DND-41 (cell line): ENCODE results near the gene ANXA2.

ENCODE experiments used
- ATAC-seq: fragments of 200-7000 bp; cut with Tn5 transposase; 3 replicates; pipeline ENCODE4 v1.9.1; 2021; ENCODE audit warnings: low read depth; ENCODE audit not compliant: insufficient read depth
- DNase-seq: peaks from one replicate; pipeline ENCODE4 v3.0.0-alpha.2; 2020
- H2AFZ ChIP-seq: 2 replicates; pipeline ENCODE4 v1.6.0; 2012; ENCODE audit warnings: low read depth, low read length
- H3K27ac ChIP-seq: 2 replicates; pipeline ENCODE4 v1.5.1; 2012; ENCODE audit warnings: low read length, inconsistent platforms
- H3K27me3 ChIP-seq: fragments of 200-600 bp; sonication (generic); 2 replicates; pipeline ENCODE4 v1.6.0; 2012; ENCODE audit warnings: low read length, mild to moderate bottlenecking, inconsistent platforms; ENCODE audit not compliant: insufficient read depth, poor library complexity
- H3K36me3 ChIP-seq: 2 replicates; pipeline ENCODE4 v1.5.1; 2012; ENCODE audit warnings: low read length, inconsistent platforms; ENCODE audit not compliant: insufficient read depth
- H3K4me1 ChIP-seq: 2 replicates; pipeline ENCODE4 v1.5.1; 2012; ENCODE audit warnings: mild to moderate bottlenecking, low read length; ENCODE audit not compliant: insufficient read depth
- H3K4me2 ChIP-seq: 2 replicates; pipeline ENCODE4 v1.6.0; 2012; ENCODE audit warnings: mild to moderate bottlenecking, moderate library complexity, low read length, inconsistent platforms; ENCODE audit not compliant: insufficient read depth
- H3K4me3 ChIP-seq, 2 experiments: fragments of 200-600 bp in 1 of 2; shearing (Covaris generic) in 1 of 2; 2 replicates each; pipeline ENCODE4 v1.5.1; 2012 to 2016; ENCODE audit warnings: inconsistent platforms in 2 of 2, low read length in 2 of 2, mild to moderate bottlenecking in 2 of 2, low read depth in 1 of 2, moderate library complexity in 1 of 2
- H3K79me2 ChIP-seq: 2 replicates; pipeline ENCODE4 v1.6.0; 2012; ENCODE audit warnings: low read length, inconsistent platforms; ENCODE audit not compliant: insufficient read depth
- H3K9ac ChIP-seq: 2 replicates; pipeline ENCODE4 v1.6.0; 2012; ENCODE audit warnings: low read depth, mild to moderate bottlenecking, inconsistent platforms, low read length, moderate library complexity
- H3K9me3 ChIP-seq: 2 replicates; pipeline ENCODE4 v1.5.1; 2012; ENCODE audit warnings: low read length, moderate library complexity, mild to moderate bottlenecking, inconsistent platforms; ENCODE audit not compliant: insufficient read depth, severe bottlenecking
- H4K20me1 ChIP-seq: 2 replicates; pipeline ENCODE4 v1.6.0; 2012; ENCODE audit warnings: low read length; ENCODE audit not compliant: insufficient read depth
- EZH2 ChIP-seq: IDR thresholded peaks from 3 replicates; pipeline ENCODE4 v1.6.1; 2012; ENCODE audit warnings: borderline replicate concordance, low read depth, mild to moderate bottlenecking, moderate library complexity, low read length, inconsistent platforms; ENCODE audit not compliant: severe bottlenecking
- TF ChIP-seq, protein P1 (sequence below): IDR thresholded peaks from 2 replicates; pipeline ENCODE4 v1.5.1; 2012; ENCODE audit warnings: borderline replicate concordance, low read length, moderate library complexity, mild to moderate bottlenecking; ENCODE audit not compliant: poor library complexity, severe bottlenecking; ENCODE audit errors: extremely low read depth

ANXA2 gene

DNA sequence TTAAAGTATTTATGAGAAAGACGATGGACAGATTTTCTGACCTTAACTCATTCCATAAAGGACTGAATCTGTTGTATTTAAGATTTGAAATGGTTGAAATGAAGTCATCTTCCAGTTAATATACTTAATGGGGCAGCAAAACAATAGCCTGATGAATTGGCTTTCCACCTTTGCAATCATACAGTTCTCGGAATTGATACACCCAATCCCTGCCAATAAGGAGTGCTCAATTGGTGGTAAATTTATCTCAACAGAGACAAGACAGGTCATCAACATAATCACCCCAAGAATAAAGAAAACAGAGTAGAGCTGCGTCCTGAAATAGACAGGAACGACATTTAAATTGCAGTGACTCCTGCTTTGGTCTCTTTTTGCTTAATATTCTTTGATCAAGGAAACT is 11.2 kb downstream of the ANXA2 start:
- no peak overlapping the region for H2AFZ ChIP-seq
- no peak overlapping the region for H3K4me3 ChIP-seq
- no peaks in the 10 kb centered on the region for H3K36me3 ChIP-seq
- no peaks in the 10 kb centered on the region for H4K20me1 ChIP-seq
- ATAC-seq (no peak), DNase-seq (no peak)
- H3K9ac ChIP-seq = no peak overlapping the region
- H3K9me3 ChIP-seq = no peaks in the 10 kb centered on the region
- H3K4me1 ChIP-seq = peaks cover 14% of the 10 kb centered on the region
- TF ChIP-seq EZH2 = no peak
- TF ChIP-seq, protein P1, sequence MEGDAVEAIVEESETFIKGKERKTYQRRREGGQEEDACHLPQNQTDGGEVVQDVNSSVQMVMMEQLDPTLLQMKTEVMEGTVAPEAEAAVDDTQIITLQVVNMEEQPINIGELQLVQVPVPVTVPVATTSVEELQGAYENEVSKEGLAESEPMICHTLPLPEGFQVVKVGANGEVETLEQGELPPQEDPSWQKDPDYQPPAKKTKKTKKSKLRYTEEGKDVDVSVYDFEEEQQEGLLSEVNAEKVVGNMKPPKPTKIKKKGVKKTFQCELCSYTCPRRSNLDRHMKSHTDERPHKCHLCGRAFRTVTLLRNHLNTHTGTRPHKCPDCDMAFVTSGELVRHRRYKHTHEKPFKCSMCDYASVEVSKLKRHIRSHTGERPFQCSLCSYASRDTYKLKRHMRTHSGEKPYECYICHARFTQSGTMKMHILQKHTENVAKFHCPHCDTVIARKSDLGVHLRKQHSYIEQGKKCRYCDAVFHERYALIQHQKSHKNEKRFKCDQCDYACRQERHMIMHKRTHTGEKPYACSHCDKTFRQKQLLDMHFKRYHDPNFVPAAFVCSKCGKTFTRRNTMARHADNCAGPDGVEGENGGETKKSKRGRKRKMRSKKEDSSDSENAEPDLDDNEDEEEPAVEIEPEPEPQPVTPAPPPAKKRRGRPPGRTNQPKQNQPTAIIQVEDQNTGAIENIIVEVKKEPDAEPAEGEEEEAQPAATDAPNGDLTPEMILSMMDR = no peak
- no peak overlapping the region for H3K27ac ChIP-seq
- H3K27me3 ChIP-seq = peaks cover 5% of the 10 kb centered on the region
- H3K79me2 ChIP-seq = no peaks in the 10 kb centered on the region
- H3K4me2 ChIP-seq = no peak overlapping the region

DNA sequence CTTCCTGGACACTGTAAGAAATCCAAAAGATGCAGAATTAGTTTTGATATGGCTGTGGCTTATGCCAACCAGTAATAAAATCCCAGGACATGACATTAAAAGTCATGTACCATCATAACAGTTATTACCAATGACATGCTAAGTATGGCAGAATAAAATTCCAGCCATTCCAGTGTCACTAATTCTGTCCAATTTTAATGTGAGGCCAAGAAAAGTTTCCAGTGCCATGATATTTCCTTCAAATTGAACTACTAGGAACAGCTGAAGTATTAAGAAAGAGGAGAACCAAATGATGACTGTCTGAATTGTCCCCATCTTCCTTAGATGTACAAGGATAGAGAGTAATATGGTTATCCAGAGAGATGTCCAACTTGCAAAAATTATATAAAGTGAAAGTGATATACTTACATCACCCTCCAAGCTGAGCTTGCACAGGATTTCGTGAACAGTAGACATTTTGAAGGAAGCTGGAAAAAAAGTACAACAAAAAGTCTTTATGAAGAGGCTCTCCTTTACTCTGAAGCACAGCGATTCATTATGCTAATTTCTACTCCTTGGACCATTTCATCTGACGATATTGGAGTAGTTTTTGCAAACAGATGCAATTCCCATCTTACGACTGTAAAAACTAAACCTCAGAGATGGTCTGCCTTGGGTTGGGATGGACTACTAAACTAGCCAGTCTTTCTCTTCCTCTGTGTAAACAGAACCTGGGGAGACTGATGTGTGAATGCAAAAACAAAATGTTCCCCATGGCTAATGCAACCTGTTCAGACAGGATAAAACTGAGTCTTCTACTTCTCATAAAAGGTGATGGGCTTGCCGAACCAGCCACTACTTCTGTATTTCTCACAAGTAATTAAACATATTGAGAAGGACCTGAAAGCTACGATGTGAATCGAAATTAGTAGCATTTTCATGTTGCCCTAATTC is 11.9 kb downstream of the ANXA2 start:
- TF ChIP-seq, protein P1 = no peak
- no peak for TF ChIP-seq EZH2
- peaks cover 14% of the 10 kb centered on the region for H3K4me1 ChIP-seq
- H3K4me3 ChIP-seq = no peak overlapping the region
- DNase-seq (no peak), ATAC-seq (no peak)
- no peaks in the 10 kb centered on the region for H3K79me2 ChIP-seq
- H3K27ac ChIP-seq = no peak overlapping the region
- H3K4me2 ChIP-seq = no peak overlapping the region
- H3K9me3 ChIP-seq = no peaks in the 10 kb centered on the region
- no peak overlapping the region for H2AFZ ChIP-seq
- H4K20me1 ChIP-seq = no peaks in the 10 kb centered on the region
- H3K27me3 ChIP-seq = peaks cover under 1% of the 10 kb centered on the region
- no peak overlapping the region for H3K9ac ChIP-seq
- H3K36me3 ChIP-seq = no peaks in the 10 kb centered on the region

DNA sequence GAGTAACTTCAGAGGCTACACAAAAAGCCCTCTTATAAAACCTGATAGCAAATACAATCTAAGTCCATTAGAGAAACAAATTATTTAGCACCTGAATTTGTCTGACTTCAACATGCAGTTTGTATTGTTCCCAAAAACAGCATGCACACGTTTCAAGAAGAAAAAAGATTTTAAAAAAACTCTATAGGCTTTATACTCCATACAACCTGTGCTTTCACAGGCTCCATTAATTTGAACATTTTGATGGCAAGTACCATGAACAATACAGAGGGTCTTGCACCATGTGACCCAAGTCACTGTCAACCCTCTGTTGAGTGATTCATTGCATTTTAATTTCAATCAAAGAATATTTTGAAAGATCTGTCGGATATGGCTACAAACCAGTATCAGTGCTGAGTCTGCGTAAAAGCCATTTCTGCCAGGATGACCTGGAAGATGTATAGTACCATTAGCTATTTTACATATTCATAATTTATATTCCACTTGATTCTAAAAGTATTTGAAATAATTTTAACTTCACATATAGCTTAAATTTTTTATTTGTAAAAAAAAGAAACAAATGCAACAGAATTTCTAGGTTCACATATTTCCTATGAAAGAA is 13.2 kb downstream of the ANXA2 start:
- Histone ChIP-seq H3K9ac (no peak overlapping the region), H3K79me2 (no peaks in the 10 kb centered on the region), H3K4me2 (no peak overlapping the region), H2AFZ (no peak overlapping the region), H3K36me3 (no peaks in the 10 kb centered on the region), H3K27me3 (no peaks in the 10 kb centered on the region), H3K9me3 (no peaks in the 10 kb centered on the region), H3K27ac (no peak overlapping the region), H3K4me1 (peaks cover 12% of the 10 kb centered on the region), H3K4me3 (no peak overlapping the region), H4K20me1 (no peaks in the 10 kb centered on the region)
- TF ChIP-seq, protein P1 = no peak
- TF ChIP-seq EZH2 = no peak
- DNase-seq = no peak
- no peak for ATAC-seq
